HG03342 (cell line): Measurements from ENCODE around the gene CAPN11.

Experiments used
- ATAC-seq: cut with Tn5 transposase; IDR thresholded peaks from one replicate; pipeline ENCODE4 v1.9.1; 2021; ENCODE audit warnings: mild to moderate bottlenecking, moderate library complexity; ENCODE audit not compliant: unreplicated experiment

Gene CAPN11

GRCh38 chr6:44152533-44152932 is 6.1 kb upstream of the CAPN11 start:
- ATAC-seq, result no peak

- ATAC-seq, result no peak
Measured at GRCh38 chr6:44154067-44154466, 4.6 kb upstream of the CAPN11 start.

GRCh38 chr6:44156494-44157151 is 2.0 kb upstream of the CAPN11 start:
- ATAC-seq, result no peak

GRCh38 chr6:44157152-44157521 is 1.5 kb upstream of the CAPN11 start:
- no peak for ATAC-seq

GRCh38 chr6:44161997-44162338 is 3.3 kb downstream of the CAPN11 start:
- no peak for ATAC-seq

- no peak for ATAC-seq
Measured at GRCh38 chr6:44162876-44163625, 4.4 kb downstream of the CAPN11 start.

- no peak for ATAC-seq
Measured at GRCh38 chr6:44166116-44166515, 7.5 kb downstream of the CAPN11 start.

DNA sequence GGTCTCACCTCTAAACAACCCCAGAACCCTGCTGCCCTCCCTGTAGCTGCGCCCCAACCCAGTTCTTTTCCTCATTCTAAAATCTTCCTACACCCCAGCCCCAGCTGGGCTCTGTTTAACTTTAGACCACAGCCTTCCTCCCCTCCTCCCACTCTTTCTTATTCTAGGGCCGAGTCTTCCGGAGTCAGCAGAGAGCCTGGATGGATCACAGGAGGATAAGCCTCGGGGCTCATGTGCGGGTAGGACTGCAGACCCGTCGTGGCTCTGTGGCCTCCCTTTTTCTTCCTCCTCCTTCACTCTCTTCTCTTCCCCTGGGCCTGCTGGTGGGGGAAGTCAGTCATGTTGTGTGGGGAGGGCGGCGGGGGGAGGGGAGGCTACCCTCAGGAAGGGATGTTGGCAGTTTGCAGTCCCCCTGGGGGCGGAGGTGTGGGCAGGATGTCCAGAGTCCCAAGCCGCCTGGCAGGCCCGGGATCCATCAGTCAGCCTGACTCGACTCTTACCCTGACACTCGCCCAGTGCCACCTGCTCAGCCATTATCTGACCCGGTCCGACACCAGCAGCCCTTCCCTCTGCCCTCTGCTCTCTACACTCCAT is 8.1 kb downstream of the CAPN11 start:
- no peak for ATAC-seq

DNA sequence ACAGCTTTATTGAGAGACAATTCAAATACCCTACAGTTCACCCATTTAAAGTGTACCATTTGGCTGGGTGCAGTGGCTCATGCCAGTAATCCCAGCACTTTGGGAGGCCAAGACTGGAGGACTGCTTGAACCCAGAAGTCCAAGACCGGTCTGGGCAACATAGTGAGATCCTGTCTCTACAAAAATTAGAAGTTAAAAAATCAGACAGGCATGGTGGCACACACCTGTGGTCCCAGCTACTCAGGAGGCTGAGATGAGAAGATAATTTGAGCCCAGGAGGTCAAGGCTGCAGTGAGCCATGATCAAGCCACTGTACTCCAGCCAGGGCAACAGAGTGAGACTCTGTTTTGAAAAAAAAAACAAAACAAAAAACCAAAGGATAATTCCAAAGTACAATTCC is 8.9 kb downstream of the CAPN11 start:
- no peak for ATAC-seq

GRCh38 chr6:44169154-44169553 is 10.5 kb downstream of the CAPN11 start:
- no peak for ATAC-seq

DNA sequence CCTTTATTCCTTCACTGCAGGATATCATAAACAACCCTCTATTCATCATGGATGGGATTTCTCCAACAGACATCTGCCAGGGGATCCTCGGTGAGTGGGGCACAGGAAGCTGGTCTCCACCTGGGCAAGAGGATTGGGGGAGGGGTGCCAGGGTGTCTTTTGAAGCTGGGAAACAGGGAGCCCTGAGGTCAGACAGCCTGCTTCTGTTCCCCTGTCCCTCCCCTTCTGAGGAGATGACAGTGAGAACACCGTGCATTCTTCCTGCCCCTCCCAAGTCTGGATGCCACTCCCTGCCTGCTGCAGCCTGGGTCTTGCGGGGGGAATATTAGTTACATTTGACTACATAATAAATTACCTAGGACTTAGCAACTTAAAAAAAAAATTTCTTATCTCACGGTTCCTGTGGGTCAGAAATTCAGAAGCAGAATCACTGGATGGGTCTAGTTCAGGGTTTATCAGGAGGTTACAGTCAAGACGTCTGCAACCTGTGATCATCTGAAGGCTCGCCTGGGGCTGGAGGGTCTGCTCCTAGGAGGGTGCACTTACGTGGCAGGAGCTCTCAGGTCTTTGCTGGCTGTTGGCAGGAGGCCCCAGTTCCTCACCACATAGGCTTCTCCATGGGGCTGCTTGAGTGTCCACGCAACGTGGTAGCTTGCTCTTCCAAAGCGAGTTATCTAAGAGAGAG is 11.4 kb downstream of the CAPN11 start:
- no peak for ATAC-seq

DNA sequence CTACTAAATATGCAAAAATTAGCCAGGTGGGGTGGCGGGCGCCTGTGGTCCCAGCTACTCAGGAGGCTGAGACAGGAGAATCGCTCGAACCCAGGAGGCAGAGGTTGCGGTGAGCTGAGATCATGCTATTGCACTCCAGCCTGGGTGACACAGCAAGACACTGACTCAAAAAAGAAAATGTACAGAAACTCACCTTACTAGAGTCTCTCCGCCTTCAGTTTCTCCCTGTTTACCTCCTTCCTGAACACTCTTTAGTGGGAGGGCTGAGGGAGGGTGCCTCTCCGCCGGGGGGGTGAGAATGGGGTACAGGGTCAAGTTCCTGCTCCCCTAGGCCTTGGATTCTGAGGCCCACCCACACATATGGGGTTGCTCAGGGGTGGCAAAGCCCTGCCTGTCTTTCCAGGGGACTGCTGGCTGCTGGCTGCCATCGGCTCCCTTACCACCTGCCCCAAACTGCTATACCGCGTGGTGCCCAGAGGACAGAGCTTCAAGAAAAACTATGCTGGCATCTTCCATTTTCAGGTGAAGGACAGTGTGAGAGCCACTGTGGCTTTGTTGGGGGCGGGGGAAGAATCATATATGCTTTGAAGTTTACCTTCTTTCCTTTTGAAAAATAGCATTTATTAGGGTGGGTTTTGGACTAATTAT is 13.4 kb downstream of the CAPN11 start:
- ATAC-seq, result no peak

DNA sequence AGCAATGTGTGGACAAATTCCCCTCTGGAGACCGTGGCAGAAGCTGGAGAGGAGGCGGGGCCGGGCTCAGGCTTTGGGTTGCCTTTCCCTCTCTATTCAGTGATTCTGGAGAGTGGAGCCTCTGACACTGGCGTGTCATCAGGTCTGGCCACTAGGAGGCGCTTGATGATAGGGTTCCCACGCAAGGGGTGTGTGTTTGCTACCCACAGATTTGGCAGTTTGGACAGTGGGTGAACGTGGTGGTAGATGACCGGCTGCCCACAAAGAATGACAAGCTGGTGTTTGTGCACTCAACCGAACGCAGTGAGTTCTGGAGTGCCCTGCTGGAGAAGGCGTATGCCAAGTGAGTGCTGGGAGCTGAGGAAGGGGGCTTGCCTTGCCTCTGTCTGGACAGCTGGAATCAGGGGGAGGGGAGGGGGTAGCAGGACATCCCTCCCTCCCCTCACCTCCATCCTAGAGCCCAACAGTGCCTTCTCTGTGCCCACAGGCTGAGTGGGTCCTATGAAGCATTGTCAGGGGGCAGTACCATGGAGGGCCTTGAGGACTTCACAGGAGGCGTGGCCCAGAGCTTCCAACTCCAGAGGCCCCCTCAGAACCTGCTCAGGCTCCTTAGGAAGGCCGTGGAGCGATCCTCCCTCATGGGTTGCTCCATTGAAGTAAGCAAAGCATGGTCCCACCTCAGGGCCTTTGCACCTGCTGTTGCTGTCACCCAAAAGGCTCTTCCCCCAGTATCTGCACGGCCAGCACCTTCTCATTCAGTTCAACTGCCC is 14.3 kb downstream of the CAPN11 start:
- ATAC-seq, result peak; percentile 47

GRCh38 chr6:44176130-44176761 is 17.6 kb downstream of the CAPN11 start:
- no peak for ATAC-seq

DNA sequence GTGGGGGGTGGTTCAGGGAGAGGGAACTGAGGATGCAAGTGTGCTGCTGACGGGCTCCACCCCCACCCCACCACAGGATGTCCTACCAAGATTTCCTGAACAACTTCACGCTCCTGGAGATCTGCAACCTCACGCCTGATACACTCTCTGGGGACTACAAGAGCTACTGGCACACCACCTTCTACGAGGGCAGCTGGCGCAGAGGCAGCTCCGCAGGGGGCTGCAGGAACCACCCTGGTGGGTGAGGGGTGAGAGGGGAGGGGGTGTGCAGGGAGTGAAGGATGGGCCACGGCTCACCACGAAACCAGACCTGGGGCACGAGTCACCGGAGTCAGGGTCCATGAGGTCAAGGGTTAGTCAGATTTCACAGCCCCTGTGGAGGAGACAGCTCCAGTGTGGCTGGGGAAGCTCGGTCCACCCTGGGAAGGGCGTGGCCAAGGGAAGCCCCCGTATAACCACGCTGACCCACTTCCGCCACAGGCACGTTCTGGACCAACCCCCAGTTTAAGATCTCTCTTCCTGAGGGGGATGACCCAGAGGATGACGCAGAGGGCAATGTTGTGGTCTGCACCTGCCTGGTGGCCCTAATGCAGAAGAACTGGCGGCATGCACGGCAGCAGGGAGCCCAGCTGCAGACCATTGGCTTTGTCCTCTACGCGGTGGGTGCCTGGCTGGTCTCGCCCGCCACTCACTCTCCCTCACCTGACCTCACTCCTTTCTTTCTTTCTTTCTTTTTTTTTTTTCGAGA is 18.3 kb downstream of the CAPN11 start:
- ATAC-seq, result peak; percentile 49

DNA sequence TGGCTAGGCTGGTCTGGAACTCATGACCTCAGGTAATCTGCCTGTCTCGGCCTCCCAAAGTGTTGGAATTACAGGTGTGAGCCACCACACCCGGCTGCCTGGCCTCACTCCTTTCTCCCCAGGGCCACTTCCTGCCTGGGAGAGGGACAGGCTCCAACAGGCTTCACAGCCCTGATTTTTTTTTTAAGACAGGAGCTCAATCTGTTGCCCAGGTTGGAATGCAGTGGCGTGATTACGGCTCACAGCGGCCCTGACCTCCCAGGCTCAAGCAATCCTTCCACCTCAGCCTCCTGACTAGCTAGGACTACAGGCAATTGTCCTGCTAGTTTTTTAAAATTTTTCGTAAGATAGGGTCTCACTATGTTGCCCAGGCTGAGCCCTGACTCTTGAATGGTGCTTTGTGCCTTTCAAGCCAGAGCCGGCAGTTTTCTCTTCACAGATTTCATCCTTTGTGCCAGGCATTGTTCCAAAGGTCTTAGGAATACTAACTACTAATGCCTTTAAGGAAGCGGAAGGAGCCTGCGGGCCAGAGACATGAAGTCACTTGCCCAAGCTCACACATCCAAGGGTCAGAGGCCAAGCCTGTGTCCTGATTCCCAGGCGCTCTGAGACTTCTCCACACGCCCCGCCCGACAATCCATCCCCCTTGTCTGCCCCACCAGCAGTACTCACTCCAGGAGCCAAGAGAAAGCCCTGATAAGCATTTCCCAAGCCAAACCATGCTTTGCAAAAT is 19.2 kb downstream of the CAPN11 start:
- no peak for ATAC-seq

DNA sequence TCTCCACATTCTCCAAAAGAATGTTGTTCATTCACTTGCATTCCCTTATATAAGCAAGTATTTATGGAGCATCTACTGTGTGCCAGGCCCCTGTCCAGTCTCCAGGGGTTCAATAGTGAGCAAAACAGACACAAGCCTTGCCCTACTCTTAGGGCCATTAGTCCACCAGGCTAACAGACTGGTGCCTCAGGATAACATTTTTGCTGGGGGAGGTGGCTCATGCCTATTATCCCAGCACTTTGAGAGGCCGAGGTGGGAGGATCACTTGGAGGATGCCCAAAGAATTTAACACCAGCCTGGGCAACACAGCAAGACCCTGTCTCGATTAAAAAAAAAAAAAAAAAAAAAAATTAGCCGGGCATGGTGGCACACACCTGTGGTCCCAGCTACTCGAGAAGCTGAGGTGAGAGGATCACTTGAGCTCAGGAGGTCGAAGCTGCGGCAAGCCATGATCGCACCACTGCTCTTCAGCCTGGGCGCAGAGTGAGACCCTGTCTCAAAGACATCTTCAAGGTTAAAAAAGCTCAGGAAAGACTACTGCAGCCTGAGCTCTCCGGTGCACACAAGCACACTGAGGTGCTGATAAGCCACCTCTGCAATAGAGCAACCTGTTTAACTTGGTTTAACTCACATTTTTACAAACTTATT is 19.9 kb downstream of the CAPN11 start:
- no peak for ATAC-seq

- no peak for ATAC-seq
Measured at GRCh38 chr6:44179072-44179536, 20.5 kb downstream of the CAPN11 start.
